ENCODE data around the gene SUCLA2.

The SUCLA2 gene

GRCh38 chr13:47976325-47976724, 24.7 kb downstream of the SUCLA2 start:
- no peak for DNase-seq (ENCODE audit: low read depth)
- TF ChIP-seq, protein P1, sequence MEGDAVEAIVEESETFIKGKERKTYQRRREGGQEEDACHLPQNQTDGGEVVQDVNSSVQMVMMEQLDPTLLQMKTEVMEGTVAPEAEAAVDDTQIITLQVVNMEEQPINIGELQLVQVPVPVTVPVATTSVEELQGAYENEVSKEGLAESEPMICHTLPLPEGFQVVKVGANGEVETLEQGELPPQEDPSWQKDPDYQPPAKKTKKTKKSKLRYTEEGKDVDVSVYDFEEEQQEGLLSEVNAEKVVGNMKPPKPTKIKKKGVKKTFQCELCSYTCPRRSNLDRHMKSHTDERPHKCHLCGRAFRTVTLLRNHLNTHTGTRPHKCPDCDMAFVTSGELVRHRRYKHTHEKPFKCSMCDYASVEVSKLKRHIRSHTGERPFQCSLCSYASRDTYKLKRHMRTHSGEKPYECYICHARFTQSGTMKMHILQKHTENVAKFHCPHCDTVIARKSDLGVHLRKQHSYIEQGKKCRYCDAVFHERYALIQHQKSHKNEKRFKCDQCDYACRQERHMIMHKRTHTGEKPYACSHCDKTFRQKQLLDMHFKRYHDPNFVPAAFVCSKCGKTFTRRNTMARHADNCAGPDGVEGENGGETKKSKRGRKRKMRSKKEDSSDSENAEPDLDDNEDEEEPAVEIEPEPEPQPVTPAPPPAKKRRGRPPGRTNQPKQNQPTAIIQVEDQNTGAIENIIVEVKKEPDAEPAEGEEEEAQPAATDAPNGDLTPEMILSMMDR (IDR thresholded peaks at IDR 0.05; ENCODE audit: control insufficient read depth, extremely low read depth, insufficient read depth), result no peak
- no peak overlapping the region for H3K4me3 ChIP-seq (ENCODE audit: low read depth, low read length)

- TF ChIP-seq, protein P1 (IDR thresholded peaks at IDR 0.05; ENCODE audit: control insufficient read depth, extremely low read depth, insufficient read depth), result no peak
- H3K4me3 ChIP-seq (ENCODE audit: low read depth, low read length), result no peak overlapping the region
- DNase-seq (ENCODE audit: low read depth), result no peak
Measured at GRCh38 chr13:47964863-47965262, 36.2 kb downstream of the SUCLA2 start.

GRCh38 chr13:47962237-47962636, 38.8 kb downstream of the SUCLA2 start:
- DNase-seq (ENCODE audit: low read depth), result no peak
- H3K4me3 ChIP-seq (ENCODE audit: low read depth, low read length), result no peak overlapping the region
- TF ChIP-seq, protein P1 (IDR thresholded peaks at IDR 0.05; ENCODE audit: control insufficient read depth, extremely low read depth, insufficient read depth), result no peak

- TF ChIP-seq, protein P1 (IDR thresholded peaks at IDR 0.05; ENCODE audit: control insufficient read depth, extremely low read depth, insufficient read depth), result no peak
- no peak for DNase-seq (ENCODE audit: low read depth)
- no peak overlapping the region for H3K4me3 ChIP-seq (ENCODE audit: low read depth, low read length)
Measured at GRCh38 chr13:47959468-47960247, 41.4 kb downstream of the SUCLA2 start.

- no peak overlapping the region for H3K4me3 ChIP-seq (ENCODE audit: low read depth, low read length)
- TF ChIP-seq, protein P1 (IDR thresholded peaks at IDR 0.05; ENCODE audit: control insufficient read depth, extremely low read depth, insufficient read depth), result no peak
- no peak for DNase-seq (ENCODE audit: low read depth)
Measured at GRCh38 chr13:47957073-47957472, 44.0 kb downstream of the SUCLA2 start.

DNA sequence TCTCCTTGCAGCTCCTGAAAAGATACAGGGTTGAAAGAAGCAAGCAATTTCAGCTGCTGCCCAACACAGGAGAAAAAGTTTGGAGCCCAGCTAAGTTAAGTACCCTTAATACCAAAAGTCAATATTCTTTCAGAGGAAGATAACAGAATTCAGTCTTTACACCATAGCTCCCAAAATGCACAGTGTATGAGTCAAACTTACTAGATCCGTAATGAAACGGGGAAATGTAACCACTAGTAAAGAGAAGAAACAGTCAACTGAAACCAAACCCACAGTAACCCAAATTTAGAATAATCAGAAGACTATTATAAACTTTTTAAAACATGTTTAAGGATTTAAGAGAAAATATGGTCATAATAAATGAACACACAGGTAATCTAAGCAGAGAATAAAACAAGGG, 45.2 kb downstream of the SUCLA2 start:
- no peak overlapping the region for H3K4me3 ChIP-seq (ENCODE audit: low read depth, low read length)
- TF ChIP-seq, protein P1 (IDR thresholded peaks at IDR 0.05; ENCODE audit: control insufficient read depth, extremely low read depth, insufficient read depth), result no peak

DNA sequence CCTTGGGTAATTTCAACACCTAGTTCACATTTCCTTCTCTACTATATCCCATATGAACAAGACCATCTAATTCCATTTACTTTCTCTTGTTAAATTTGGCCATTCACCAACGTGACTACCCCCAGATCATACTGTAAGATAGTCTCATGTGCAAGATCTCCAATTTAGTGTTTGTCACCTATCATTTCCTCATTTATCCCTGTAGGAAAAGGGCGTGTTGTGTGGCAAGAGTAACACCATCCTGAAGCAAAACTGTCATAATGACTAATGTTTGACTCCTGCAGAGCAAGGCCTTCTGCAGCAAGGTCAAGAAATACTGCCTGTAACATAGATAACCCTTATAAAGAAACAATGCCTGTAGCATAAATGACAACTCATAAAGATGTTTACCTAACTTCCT, 51.3 kb downstream of the SUCLA2 start:
- no peak overlapping the region for H3K4me3 ChIP-seq (ENCODE audit: low read depth, low read length)
- TF ChIP-seq, protein P1 (IDR thresholded peaks at IDR 0.05; ENCODE audit: control insufficient read depth, extremely low read depth, insufficient read depth), result no peak
- DNase-seq (ENCODE audit: low read depth), result no peak

More for the DNA sequence above, 45.2 kb downstream of the SUCLA2 start:
- DNase-seq (ENCODE audit: low read depth), result no peak

Measured in LNCaP clone FGC (cell line).